K562 (cell line): Measurements from ENCODE around the gene S100A4. TPM values are rescaled to one million over a fixed set of nuclear protein-coding genes. Genes with fewer than 3 reads are reported as not detected.

Source experiments
- BACH1 ChIP-seq: fragments of 200-800 bp; sonication (Bioruptor generic); IDR thresholded peaks from 2 replicates; pipeline ENCODE4 v1.6.1; 2016; ENCODE audit warnings: missing genetic modification characterization, missing compliant biosample characterization
- DIDO1 ChIP-seq: fragments of 450-650 bp; IDR thresholded peaks from 2 replicates; pipeline ENCODE4 v1.6.1; 2016; ENCODE audit warnings: low read depth, missing biosample characterization, missing genetic modification characterization
- JUND ChIP-seq, 2 experiments: IDR thresholded peaks; 2 replicates in 1 of 2; 3 replicates in 1 of 2; pipeline ENCODE4 v1.6.1; 2011; ENCODE audit warnings: borderline replicate concordance in 2 of 2, low read depth in 2 of 2, low read length in 2 of 2, improper control_type of control experiment in 1 of 2, missing biosample characterization in 1 of 2, missing genetic modification characterization in 1 of 2, missing genetic modification reagents in 1 of 2
- RCOR1 ChIP-seq, 2 experiments: IDR thresholded peaks; 2 replicates each; pipeline ENCODE4 v1.6.1; 2012; ENCODE audit warnings: low read depth in 2 of 2, low read length in 2 of 2, borderline replicate concordance in 1 of 2, improper control_type of control experiment in 1 of 2
- SMARCE1 ChIP-seq: fragments of 450-650 bp; IDR thresholded peaks from 2 replicates; pipeline ENCODE4 v1.7.1; 2016; ENCODE audit warnings: mild to moderate bottlenecking
- ZEB2 ChIP-seq: fragments of 450-650 bp; IDR thresholded peaks from 2 replicates; pipeline ENCODE4 v1.6.1; 2016
- polyA plus RNA-seq, 8 experiments: library from polyadenylated mRNA; depleted of rRNA in 4 of 8; stranded (reverse) in 5 of 8; unstranded in 3 of 8; fragments of >200 nt; fragmentation: Nextera tagmentation in 2 of 8; fragmentation: Illumina TruSeq in 1 of 8; extraction: Ambion mirVana in 2 of 8; extraction: Trizol in 1 of 8; gene quantifications; 2 replicates each; pipeline versions ENCODE4 v1.2.1 to v1.2.3, GENCODE V29; 2011 to 2014; ENCODE audit warnings: inconsistent platforms in 1 of 8, missing spikeins in 1 of 8
- total RNA-seq, 7 experiments: library from RNA; depleted of rRNA in 6 of 7; stranded (reverse); fragments of >200 nt in 6 of 7; fragmentation: Illumina TruSeq in 2 of 7; extraction: Trizol in 2 of 7; gene quantifications; 2 replicates each; pipeline versions ENCODE4 v1.2.1 to v1.2.3, GENCODE V29; 2011 to 2021; ENCODE audit warnings: low replicate concordance in 1 of 7
- TF ChIP-seq, protein P1 (sequence below): fragments of 200-800 bp; sonication (Bioruptor generic); IDR thresholded peaks from 2 replicates; pipeline ENCODE4 v1.6.1; 2017; ENCODE audit warnings: missing genetic modification characterization, missing compliant biosample characterization
- TF ChIP-seq, protein P2 (sequence below): sonication (generic); formaldehyde crosslinking; IDR thresholded peaks from 2 replicates; pipeline ENCODE4 v1.8.1; 2023; ENCODE audit warnings: mild to moderate bottlenecking, missing genetic modification reagents, moderate library complexity

S100A4 gene
- total and polyA plus RNA-seq, 9 of the 15 experiments (the other 6 are each of a cell fraction or from before 2014, with no cell fraction given), result 3.7 to 20.1 (median 11.2) TPM

DNA sequence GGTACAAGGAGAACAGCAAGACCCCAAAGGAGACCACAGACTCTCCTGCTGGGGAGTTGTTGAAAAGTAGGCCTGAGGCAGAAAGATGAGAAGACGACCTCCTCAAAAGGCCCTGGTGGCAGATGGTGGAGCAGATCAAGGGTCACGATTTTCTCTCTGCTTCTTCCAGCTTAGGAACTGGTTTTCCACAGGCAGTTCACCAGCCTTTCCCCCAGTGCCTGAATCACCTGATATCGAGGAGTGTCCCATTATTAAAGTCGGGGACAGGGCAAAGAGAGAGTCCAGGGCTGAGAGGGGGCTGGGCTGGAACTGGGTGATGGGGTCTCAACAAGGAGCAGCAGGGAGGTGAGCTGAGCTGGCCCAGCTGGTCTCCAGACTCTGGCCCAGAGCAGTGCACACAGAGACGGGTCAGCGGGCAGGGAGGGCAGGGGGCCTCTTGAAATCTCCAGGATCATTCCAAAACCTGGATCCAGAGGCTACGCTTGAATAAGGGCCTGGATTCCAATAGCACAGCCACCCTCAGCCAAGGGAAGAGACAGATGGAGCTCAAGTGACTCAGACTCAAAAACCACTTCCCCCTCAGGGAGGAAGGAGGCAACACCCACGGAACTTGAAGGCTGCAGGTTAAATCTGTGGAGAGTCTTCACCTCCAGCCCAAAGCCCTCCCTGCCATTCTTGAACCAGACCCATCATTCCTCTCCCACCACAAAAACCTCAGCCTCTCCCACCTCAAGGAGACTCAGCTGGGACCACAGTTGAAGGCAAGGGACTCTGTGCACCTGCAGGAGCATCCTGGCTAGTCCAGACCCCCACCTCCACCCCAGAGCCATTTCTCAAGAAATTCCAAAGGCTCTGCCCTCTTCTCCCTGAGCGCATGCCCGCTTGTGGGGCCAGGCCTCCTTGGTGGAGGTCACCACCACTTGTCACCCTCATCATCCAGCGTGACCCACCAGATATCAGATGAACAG is 4.9 kb downstream of the S100A4 start, which contains the start of gene S100A5 (continued):
- TF ChIP-seq, protein P1, sequence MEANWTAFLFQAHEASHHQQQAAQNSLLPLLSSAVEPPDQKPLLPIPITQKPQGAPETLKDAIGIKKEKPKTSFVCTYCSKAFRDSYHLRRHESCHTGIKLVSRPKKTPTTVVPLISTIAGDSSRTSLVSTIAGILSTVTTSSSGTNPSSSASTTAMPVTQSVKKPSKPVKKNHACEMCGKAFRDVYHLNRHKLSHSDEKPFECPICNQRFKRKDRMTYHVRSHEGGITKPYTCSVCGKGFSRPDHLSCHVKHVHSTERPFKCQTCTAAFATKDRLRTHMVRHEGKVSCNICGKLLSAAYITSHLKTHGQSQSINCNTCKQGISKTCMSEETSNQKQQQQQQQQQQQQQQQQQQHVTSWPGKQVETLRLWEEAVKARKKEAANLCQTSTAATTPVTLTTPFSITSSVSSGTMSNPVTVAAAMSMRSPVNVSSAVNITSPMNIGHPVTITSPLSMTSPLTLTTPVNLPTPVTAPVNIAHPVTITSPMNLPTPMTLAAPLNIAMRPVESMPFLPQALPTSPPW (CRISPR knock-in tag), result peak; percentile 14; the same call in 1 of the 2 replicates
- TF ChIP-seq, protein P2, sequence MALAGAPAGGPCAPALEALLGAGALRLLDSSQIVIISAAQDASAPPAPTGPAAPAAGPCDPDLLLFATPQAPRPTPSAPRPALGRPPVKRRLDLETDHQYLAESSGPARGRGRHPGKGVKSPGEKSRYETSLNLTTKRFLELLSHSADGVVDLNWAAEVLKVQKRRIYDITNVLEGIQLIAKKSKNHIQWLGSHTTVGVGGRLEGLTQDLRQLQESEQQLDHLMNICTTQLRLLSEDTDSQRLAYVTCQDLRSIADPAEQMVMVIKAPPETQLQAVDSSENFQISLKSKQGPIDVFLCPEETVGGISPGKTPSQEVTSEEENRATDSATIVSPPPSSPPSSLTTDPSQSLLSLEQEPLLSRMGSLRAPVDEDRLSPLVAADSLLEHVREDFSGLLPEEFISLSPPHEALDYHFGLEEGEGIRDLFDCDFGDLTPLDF, result no peak
- TF ChIP-seq JUND (IDR thresholded peaks at IDR 0.05; ENCODE audit: borderline replicate concordance, low read depth, low read length), result peak; percentile 75
- no peak; the same call in 2 of the 3 replicates for TF ChIP-seq JUND (tag; IDR thresholded peaks at IDR 0.05; ENCODE audit: borderline replicate concordance, low read depth, low read length)
- no peak for TF ChIP-seq DIDO1 (tag)
- TF ChIP-seq RCOR1 (IDR thresholded peaks at IDR 0.05; ENCODE audit: borderline replicate concordance in 1 of 2, low read depth in 2 of 2, low read length in 2 of 2), result peak in 1 of 2 experiments; percentile 53; a peak in 1 of 4 replicates
- TF ChIP-seq ZEB2, result 0 out of 2 replicates have a peak, but pooled peaks have one; percentile 17
- TF ChIP-seq BACH1, result 0 out of 2 replicates have a peak, but pooled peaks have one; percentile 31
- 0 out of 2 replicates have a peak, but pooled peaks have one; percentile 18 for TF ChIP-seq SMARCE1
- TF ChIP-seq, all 486 proteins: peak for 17
